GM13976 (cell line): ENCODE measurements around the gene ACTL10.

Experiments
- DNase-seq: peaks from one replicate; pipeline ENCODE4 v3.0.0; 2012; ENCODE audit warnings: low spot score
- CTCF ChIP-seq: IDR thresholded peaks from 2 replicates; pipeline ENCODE4 v1.5.1; 2012; ENCODE audit warnings: borderline replicate concordance, mild to moderate bottlenecking; ENCODE audit not compliant: insufficient read depth; ENCODE audit errors: extremely low read depth, missing control alignments, control extremely low read depth
- in situ Hi-C: fragments of 300-500 bp; cut with MboI; formaldehyde crosslinking; loops from one replicate; pipeline ENCODE4 v1.12.0; 2022; ENCODE audit warnings: low sequenced_read_pairs, mixed read lengths, inconsistent platforms; ENCODE audit not compliant: unreplicated experiment

ACTL10 gene

DNA sequence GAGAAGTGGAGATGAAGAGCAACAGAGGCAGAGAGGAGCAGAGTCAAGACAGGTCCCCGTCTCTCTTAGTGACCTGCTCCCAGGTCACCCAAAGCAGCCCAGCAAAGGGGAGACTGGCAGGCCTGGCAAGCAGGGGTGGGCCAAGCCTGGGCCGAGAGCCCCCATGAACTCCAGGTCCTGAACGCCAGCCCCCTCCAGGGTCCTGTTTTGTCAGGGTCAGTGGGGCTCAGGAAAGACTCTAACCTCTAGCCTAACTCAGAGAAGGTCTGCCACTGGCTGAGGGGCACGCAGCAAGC is 6.3 kb downstream of the ACTL10 start:
- DNase-seq, result no peak
- in situ Hi-C loops, result no loop called here

GRCh38 chr20:33673410-33674293 is 6.9 kb downstream of the ACTL10 start:
- TF ChIP-seq CTCF, result no peak
- in situ Hi-C loops, result no loop called here
- DNase-seq, result no peak

More for the DNA sequence above, 6.3 kb downstream of the ACTL10 start:
- no peak for TF ChIP-seq CTCF

GRCh38 chr20:33674294-33675135 is 7.8 kb downstream of the ACTL10 start, which contains the start of gene NECAB3:
Gene NECAB3, minus strand, starts transcription at chr20:33674428. Its CDS starts 76 bp downstream, at chr20:33674352.
- TF ChIP-seq CTCF, result no peak
- in situ Hi-C loops, result no loop called here
- DNase-seq, result peak; percentile 92

GRCh38 chr20:33675136-33675959 is 8.6 kb downstream of the ACTL10 start:
- no peak for DNase-seq
- in situ Hi-C loops, result no loop called here
- no peak for TF ChIP-seq CTCF

DNA sequence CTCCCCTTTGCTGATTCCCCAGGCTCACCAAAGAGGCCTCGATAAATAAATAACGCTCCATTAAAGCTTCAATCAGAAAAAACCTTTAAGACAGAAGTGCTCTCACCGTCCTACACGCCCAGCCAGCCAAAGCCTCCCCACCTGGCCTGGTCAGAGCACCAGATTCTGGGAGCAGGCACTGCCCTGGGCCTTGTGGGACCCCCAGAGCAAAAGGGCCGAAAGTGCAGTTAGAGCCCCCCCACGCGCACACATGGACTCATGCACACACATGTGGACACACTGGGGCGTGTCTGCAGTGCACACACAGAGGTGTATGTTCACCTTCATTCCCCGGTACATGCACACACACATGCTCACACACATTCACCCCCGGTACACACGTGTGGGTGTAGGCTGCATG is 9.4 kb downstream of the ACTL10 start:
- no peak for TF ChIP-seq CTCF
- DNase-seq, result no peak
- in situ Hi-C loops, result no loop called here
